Measurements from ENCODE around the gene ITGB8. TPM values are rescaled to one million over a fixed set of nuclear protein-coding genes. Genes with fewer than 3 reads are reported as not detected.

Gene ITGB8
- total and polyA plus RNA-seq, 9 of the 15 experiments (the other 6 are each of a cell fraction or from before 2014, with no cell fraction given) = under 0.01 to 0.03 (median 0.02) TPM; not detected in 6

GRCh38 chr7:20393616-20394015 is 62.9 kb downstream of the ITGB8 start:
- no peak for FAIRE-seq
- in situ Hi-C loops (cut with MboI) = no loop called here
- POLR2A ChIA-PET = no interaction called here

More at GRCh38 chr7:20393616-20394015, 62.9 kb downstream of the ITGB8 start:
- no peak overlapping the region for H3K4me3 ChIP-seq
- 0% methylated on average over 2 of the region's 2 CpGs for WGBS (ENCODE audit: insufficient coverage, low coverage, missing lambda C conversion rate)
- H3K79me2 ChIP-seq (ENCODE audit: control insufficient read depth, insufficient read depth, low read length) = no peaks in the 10 kb centered on the region
- no peaks in the 10 kb centered on the region for H3K9me1 ChIP-seq (ENCODE audit: control insufficient read depth, insufficient read depth, low read length)
- intact Hi-C loops (cut with micrococcal nuclease) = no loop called here
- CTCF ChIA-PET (ENCODE audit: low intra/inter-chr PET ratio) = no interaction called here
- no peak overlapping the region for H3K27ac ChIP-seq (ENCODE audit: extremely low read depth, low read depth, low read length)
- DNase-seq (ENCODE audit: extremely low read depth in 1 of 4, low spot score in 3 of 4) (no peak), ATAC-seq (no peak)
- no peaks in the 10 kb centered on the region for H3K27me3 ChIP-seq (ENCODE audit: control insufficient read depth in 2 of 2, insufficient read depth in 2 of 2, low read length in 2 of 2)
- no peaks in the 10 kb centered on the region for H3K36me3 ChIP-seq (ENCODE audit: control insufficient read depth, insufficient read depth, low read length)
- no TSS peak for BruUV-seq (replicated peaks)
- no peak overlapping the region for H2AFZ ChIP-seq (ENCODE audit: low read depth, low read length)
- no peak overlapping the region for H3K4me2 ChIP-seq (ENCODE audit: insufficient read depth, low read length)
- H3K9ac ChIP-seq (ENCODE audit: insufficient read depth in 1 of 2, low read depth in 2 of 2, low read length in 2 of 2) = no peak overlapping the region
- no peaks in the 10 kb centered on the region for H4K20me1 ChIP-seq (replicated peaks; ENCODE audit: control insufficient read depth, insufficient read depth, low read length)
- no peaks in the 10 kb centered on the region for H3K9me3 ChIP-seq (replicated peaks; ENCODE audit: control insufficient read depth, insufficient read depth, low read depth, low read length)
- TF ChIP-seq ATF1 (CRISPR knock-in tag; IDR thresholded peaks at IDR 0.05) (no peak), ATF1 (tag; IDR thresholded peaks at IDR 0.05) (no peak), KLF6 (CRISPR knock-in tag; IDR thresholded peaks at IDR 0.05; ENCODE audit: borderline replicate concordance) (no peak), ZNF449 (CRISPR knock-in tag; IDR thresholded peaks at IDR 0.05) (no peak), ZNF507 (tag; conservative IDR thresholded peaks at IDR 0.05) (no peak), SRSF9 (IDR thresholded peaks at IDR 0.05; ENCODE audit: borderline replicate concordance, low read depth, low read length) (no peak), THAP7 (CRISPR knock-in tag; IDR thresholded peaks at IDR 0.05) (no peak), TRIM24 (IDR thresholded peaks at IDR 0.05) (no peak), POU5F1 (IDR thresholded peaks at IDR 0.05; ENCODE audit: borderline replicate concordance, low read depth, low read length, partially characterized antibody) (no peak), ZNF395 (CRISPR knock-in tag; IDR thresholded peaks at IDR 0.05) (no peak), ZKSCAN3 (CRISPR knock-in tag; IDR thresholded peaks at IDR 0.05) (no peak)
- H3K4me1 ChIP-seq (replicated peaks in 1 of 2; ENCODE audit: control insufficient read depth in 2 of 2, insufficient read depth in 2 of 2, low read length in 2 of 2) = no peaks in the 10 kb centered on the region
